D341Med (cell line): ENCODE data around the gene RNF207.

Experiments
- DNase-seq: peaks from one replicate; pipeline ENCODE4 v3.0.0; 2012; ENCODE audit warnings: low spot score

Gene RNF207

DNA sequence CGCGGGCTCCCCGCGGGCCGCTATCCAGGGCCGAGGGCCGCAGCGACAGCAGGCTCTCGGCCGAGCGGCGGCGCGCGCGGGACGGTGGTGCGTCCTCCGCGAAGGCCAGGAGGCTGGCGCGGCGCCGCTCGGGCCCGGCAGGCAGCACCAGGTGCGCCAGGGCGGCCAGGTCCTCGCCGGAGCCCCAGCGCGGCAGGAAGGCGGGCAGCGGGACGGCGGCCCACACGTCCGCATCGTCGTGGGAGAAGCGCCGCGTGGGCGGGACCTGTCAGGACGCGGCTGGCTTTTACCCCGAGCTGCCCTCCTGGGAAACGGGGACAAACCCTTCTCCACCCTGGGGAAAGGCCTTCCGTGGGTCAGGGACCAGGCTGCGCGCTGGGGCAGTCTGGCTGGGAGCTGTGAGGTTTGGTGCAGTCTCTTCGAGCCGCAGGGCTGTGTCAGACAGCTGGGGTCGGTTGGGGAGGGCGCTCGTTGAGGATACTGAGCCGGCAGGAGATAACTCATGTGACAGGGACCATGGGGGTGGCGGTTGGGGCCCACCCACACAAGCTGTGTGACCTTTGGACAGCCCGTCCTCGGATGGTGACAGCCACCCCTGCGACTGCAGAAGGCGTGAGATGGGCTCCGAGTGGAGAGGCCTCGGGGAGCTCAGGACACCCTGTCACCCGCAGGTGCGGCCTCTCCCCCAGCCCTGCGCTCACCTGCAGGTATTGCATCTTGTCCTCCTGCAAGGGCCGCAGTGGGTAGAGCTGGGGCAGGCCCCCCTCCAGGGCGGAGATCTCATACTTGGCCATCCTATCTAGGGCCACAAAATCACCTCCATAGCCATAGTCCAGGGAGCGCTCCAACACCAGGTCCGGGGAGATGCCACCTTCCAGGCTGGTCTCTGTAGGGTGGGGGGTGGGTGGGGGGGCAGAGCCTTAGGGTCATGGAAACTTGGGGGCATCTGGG lies 44.1 kb downstream of the RNF207 start:
- DNase-seq = peak; percentile 62

DNA sequence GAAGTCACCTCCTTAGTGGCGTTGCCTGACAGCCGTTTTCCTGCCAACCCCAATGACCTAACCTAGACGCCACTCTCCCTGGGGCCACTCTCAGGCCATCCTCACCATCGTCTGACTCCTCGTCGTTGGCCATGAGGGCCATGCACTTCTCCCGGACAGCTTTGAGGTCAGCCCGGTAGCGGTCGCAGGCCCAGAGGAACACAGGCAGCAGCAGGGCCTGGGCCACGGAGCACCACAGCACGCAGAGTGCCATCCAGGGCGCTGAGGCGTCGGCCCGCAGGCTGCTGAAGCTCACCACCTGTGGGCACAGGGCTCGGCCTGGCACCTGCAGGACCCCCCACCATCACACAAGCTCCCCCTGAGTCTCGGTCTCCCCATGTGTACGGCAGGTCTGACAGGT lies 45.3 kb downstream of the RNF207 start:
- DNase-seq = no peak

DNA sequence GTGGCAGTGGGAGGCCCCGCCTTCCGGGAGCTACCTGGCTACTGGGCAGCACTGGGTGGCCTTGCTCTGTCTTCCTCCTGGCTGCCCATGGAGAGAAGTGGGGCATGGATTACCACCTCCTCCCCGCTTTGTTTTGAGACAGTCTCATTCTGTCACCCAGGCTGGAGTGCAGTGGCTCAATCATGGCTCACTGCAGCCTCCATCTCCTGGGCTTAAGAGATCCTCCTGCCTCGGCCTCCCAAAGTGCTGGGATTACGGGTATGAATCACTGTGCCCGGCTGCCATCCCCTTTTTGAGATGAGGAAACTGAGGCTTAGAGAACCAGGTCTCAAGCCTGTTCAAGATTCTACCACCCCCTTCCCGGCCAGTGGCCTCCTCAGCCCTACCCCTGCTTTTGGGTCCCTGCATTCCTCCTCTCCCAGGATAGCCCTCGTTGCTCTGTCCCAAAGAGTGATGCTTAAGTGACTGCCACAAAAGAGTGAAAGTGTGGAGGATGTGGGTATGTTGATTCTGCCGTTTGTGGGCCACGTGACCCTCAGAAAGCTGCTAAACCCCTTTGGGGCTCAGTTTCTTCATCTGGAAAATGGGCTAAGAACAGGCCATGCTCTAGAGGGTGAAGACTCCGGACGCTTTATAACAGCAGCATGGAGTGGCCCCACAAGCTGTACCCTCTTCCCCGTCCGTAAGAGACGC lies 45.9 kb downstream of the RNF207 start:
- DNase-seq = no peak

DNA sequence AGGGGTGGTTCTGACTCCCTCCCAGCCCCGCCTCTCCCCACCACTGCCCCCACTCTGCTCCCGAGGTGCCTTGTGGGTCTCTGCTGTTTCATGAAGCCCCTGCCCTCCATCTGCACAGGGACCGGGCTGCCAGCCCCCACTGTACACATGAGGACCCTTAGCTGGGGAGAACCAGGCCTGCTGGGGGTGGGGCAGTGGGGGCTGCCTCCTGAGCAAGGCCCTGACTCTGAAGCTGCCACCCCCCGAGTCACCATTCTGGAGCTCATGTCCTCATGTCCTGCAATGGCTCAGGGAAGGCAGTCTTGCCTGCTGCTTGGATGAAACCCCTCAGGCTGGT lies 46.4 kb downstream of the RNF207 start:
- no peak for DNase-seq

DNA sequence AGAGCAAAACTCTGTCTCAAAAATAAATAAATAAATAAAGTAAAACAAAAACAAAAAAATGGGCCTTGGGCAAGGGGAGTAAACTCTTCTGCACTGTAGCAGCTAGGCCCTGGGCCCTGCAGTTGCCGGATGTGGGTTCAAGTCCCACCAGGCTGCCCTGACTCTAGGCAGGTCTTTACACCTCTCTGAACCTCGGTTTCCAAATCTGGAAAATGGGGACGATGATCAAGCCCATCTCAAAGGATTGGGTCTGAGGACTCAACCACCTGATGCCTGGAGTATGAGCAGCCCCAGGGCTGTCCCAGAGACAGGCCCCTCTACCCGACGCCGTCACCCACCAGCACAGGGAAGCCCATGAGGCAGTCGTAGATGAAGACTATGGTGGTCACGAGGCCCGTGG lies 47.5 kb downstream of the RNF207 start:
- no peak for DNase-seq

DNA sequence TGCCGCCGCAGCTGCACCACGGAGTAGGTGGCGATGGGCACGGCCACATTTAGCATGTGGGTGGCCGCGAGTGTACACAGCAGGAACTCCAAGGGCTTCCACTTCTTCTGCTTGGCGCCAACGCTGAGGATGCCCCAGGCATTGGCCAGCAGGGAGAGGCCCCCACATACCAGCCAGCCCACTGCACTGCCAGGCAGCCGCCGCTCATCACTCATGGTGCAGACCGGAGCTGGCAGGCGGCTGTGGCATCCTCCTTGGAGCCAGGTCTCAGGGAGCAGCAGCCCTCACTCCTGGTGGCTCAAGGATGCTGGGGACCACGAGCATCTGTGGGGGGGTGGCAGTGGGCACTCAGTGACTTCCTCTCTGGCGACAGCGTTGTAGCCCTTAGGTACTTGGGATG lies 48.8 kb downstream of the RNF207 start:
- no peak for DNase-seq

DNA sequence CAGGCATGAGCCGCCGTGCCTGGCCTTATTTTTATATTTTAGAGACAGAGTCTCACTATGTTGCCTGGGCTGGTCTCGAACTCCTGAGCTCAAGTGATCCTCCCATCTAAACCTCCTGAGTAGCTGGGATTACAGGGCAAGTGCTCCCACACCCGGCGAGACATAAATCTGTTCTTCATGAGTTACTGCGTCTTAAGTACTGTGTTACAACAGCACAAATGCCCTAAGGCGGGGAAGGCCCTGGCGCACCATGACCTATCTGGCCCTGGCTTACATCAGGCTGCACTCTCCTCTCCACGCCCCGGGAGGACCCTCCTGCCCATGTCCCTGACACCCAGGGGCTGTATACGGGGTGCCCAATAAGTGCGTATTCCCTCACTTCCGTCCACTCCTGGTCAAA lies 50.7 kb downstream of the RNF207 start:
- DNase-seq = no peak

DNA sequence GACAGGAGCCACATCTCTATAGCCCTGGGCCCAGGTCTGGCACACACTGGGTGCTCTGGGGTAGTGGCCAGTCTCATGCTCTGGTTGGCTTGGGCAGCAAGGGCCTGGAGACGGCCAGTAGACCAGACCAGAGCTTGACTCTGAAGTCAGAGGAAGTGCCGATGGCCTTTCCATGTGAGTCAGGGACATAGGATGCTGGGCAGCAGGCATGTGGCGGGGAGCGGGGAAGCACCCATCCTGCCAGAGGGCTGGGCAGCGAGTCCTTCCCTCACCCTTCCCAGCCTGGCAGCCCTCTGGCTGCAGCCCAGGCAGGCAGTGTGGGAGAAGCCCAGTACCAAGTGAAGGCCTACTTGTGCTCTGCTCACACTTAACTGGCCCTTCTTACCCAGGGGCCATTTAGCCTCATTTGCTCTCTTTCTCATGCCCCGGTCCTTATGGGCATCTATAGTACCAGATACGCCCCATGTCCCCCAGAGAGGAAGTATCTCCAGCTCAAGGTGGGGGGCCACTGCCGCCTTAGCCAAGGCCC lies 51.7 kb downstream of the RNF207 start:
- no peak for DNase-seq

DNA sequence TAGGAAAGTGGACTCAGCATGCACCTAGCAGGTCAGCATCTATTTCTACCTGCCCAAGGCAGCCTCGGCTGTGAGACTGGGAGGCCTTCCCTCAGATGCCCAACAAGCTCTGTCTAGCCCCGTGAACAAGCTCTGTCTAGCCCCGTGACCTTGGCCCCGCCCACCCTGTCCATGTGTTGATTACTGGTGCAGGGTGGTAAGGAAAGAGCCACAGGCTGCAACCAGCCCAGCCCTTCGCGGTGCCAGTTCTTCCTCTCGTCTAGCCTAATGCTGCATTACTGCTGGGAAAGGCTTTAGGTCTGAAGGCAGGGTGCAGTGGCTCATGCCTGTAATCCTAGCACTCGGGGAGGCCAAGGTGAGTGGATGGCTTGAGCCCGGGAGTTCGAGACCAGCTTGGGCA lies 52.8 kb downstream of the RNF207 start:
- no peak for DNase-seq

DNA sequence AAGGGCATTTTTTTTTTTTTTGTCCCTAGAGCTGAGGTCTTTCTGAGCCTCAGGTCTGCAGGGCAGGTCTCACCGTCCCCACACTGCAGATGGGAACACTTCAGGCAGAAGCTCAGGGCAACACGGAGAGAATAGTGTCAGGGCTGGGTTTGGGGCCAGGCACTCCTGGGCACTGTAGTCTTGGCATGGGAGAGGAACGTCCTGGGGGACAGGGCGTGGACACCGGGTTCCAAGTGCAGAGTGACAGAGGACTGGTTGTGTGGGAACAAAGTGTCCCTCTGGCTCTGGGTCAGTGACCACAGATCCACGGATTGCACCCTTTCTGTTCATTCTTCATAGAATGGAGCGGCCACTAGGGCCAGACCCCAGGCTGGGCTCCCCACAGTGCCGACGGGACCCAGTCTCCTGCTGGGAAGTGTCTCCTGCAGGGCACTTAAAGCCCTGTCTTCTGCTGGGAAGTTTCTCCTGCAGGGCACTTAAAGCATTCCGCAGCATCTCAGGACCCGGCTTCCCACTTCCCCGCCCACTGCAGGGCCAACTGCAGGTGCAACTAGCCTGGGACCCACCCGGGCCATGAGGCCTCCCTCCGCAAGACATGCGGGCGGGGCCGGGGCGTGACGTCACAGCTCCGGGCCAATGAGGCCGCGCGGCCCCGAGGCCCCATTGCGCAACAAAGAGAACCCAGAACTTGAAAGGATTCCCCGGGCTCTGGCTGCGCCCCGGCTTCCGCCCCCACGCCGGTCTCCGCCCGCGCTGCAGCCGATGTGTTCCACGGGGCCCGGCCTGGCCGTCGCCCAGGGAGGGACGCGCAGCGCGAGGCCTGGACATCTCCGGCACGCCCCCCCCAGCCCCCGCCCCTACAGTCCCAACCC lies 53.8 kb downstream of the RNF207 start:
- peak; percentile 81 for DNase-seq

DNA sequence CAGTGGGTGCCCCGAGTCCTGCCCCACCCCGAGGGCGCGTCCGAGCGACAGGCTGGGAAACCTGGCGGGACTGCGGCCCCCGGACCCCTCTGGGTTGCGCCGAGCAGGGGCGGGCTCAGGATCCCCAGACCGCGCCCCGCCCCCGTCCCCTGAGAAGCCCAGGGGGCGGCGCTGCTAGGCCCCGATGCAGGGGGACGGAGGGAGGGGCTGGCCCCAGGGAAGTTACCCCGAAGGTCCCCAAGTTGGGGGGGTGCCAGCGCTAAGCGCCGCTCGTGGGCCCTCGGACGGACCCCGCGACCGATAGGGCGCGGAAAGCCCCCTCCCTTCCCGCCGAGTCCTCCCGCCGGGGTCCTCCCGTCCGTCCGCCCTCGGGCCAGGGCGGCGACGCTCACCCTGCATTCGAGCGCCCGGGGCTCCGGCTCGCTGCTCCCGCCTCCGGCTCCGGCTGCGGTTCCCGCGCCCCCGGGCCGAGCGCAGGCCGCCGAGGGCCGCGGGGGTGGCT lies 54.6 kb downstream of the RNF207 start:
- peak; percentile 66 for DNase-seq

DNA sequence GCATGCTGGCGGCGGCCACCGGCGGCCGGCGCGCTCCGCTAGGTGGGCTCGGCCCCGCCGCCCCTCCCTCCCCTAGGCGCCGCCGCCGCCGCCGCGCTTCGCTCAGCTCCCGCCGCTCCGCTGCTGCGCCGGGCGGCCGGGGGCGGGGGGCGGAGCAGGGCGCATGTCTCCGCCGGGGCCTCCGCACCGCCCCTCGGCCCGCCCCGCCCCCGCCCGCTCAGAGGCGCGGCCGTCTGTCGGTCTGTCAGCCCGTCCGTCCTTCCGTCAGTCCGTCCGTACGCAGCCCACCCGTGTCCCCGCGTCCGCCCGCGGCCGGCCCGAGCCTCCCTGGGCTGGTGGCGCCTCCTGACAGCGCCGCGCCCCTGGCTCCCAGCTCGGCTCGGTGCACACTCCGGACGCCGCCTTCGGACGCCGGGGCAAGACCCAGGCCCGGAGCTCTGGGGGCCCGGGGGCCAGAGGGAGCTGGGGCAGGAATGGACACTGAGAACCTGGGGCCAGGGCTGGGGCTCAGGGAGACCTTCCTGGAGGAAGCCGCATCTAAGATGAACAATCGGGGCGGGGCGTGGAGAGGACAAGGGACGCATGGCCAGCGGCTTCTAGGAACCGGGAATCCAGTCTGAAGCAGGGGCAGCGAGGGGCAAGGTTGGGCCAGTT lies 55.2 kb downstream of the RNF207 start, which contains the start of gene GPR153:
Gene GPR153, minus strand, starts transcription at position 138 of the 654 bp plus-strand sequence. CDS start 6,193 bp downstream, outside the sequence.
- DNase-seq = peak; percentile 85

DNA sequence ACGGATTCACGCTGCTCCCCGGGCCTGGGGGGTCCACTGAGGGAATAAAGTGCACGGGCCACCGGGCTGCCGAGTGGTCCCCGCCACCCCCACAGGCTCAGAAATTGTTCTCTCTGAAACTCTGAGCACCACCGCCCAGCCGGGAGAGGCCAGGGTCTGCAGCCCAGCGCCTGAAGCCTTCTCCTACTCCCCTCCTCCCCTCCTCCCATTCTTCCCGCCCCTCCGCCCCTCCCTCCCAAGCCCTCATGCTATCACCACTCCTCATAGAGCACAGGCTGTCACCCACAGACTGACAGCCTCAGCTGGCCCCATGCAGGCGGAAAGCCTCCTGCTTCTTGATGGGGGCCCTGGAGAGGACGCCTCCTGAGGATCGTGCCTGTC lies 55.7 kb downstream of the RNF207 start:
- DNase-seq = peak; percentile 44

DNA sequence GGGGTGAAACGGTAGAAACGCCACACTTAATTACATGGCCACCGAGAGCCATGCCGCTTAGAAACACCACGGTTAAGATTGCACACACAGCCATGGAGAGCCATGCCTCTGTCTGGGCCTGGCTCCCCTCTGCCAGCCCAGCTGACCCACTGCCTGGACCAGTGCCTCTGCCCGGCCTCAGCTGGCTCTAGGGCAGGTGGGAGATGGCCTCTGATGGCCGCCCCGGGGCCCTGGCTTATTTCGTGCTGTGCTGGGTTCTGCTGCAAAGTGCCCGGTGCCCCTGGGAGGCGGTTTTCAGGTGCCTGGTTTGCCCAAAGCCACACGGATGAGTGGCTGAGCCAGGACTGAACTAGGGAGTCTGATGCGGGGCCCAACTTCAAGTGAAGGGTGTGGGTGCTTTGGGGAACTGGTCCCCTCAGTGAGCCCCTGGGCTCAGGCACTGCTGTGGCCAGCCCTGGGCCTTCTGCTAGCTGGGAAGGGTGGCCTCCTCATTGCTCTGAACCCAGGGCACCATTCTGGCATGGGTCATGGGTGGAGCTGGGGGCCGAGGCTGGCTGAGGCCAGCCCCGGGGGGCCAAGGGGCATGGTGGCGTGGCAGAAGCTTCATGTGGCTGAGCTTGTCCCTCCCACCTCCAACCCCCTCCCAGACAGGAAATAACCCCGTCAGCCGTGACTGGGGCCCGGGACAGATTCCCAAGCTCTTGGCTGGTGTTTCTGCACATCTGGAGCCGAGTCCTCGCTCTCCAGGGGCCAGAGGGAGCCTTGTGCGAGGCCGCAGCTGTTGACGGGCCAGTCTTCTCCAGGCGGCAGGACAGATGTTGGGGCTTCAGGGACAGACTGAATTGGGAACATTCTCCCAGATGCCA lies 56.9 kb downstream of the RNF207 start:
- DNase-seq = no peak

DNA sequence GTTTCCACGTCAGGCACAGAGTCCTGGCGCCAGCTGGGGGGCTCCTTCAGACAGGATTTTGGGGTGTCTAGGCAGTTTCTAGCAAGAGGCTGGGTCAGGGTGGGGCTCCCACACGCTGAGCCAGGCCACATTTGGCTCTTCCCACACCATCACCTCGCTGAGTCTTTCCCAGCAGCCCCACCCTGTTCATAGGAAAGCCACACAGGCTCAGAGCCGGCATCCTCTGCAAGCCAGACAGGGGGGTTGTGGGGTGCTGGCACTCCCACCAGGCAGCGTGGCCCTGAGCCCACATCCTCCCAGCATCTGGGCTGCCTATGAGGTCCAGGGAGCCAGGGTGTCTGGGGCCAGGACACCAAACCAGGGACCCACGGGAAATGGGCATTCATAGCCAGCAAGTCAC lies 57.8 kb downstream of the RNF207 start:
- no peak for DNase-seq

DNA sequence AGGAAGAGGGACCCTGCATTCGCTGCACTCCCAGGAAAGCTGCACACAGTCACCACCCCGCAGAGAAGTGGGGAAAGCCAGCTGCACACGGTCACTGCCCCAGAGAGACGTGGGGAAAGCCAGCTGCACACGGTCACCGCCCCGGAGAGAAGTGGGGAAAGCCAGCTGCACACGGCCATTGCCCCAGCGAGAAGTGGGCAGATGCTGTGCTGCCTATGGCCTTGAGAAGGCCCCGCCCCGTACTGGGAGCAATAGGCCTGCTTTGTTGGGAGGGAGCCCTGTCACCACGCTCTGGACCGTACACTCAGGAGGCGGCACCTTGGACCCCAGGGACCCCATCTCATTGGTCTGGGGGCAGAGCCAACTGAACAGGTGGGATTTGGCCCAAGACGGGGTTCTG lies 59.2 kb downstream of the RNF207 start:
- DNase-seq = no peak

DNA sequence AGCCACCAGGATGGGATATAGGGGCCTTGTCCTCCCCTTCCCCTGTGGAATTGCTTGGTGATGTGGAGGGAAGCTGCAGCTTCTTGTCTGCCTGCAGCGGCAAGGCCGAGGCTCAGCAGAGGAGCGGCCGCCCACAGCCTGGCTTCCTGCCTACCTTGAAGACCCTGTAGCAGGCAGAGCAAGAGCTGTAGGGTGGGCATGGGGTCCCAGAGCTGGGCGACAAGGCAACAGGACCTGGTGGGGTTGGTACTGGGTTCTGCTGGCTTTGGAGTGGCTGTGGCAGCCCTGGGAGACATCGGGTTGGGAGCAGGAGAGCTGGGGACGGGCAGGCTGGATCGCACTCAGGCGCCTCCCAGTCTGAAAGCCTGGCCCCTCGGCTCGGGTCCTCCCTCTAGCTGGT lies 60.7 kb downstream of the RNF207 start:
- no peak for DNase-seq

DNA sequence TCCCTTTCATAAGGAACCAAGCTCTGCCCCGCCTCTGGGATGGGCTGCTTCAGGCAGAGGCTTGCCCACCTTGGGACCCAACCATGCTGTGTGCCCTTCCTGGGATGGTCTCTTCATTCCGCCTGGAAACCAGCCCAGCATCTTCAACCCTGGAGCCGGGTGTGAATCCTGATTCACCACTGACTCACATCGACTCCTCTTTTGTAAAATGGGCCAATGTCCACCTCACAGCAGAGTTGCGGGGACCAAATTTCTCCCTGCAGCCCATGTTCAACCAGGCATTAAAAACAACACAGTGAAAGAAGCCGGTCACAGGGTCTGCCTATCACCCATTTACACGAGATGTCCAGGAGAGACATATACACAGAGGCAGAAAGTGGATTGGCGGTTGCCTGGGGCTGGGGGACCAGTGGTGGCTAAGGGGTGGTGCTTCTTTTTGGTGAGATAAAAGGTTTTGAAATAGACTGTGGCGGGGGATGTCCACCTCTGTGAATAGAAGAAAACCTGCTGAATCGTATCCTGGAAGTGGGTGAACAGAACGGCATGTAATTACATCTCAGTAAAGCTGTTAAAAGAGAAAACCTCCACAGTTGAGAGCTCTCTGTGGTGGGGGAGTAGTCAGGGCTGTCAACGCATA lies 61.9 kb downstream of the RNF207 start:
- no peak for DNase-seq

DNA sequence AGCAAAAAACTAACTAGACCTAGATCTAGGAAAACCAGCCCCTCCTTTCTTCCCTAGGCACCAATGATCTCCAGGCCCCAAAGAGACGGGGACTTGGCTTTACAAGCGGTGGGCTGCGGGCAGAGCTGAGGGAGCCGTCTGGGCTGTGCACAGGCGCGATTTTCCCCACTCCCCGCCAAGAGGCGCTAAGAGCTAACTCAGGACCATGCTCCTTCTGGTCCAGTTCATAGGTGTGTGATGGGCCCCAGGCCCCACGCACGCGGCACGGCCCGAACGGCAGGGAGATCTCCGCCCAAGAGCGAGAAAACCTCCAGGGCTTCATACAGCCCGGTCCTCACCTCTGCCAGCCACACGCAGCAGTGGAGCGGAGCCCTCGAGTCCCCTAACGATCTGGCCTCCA lies 62.5 kb downstream of the RNF207 start:
- no peak for DNase-seq

DNA sequence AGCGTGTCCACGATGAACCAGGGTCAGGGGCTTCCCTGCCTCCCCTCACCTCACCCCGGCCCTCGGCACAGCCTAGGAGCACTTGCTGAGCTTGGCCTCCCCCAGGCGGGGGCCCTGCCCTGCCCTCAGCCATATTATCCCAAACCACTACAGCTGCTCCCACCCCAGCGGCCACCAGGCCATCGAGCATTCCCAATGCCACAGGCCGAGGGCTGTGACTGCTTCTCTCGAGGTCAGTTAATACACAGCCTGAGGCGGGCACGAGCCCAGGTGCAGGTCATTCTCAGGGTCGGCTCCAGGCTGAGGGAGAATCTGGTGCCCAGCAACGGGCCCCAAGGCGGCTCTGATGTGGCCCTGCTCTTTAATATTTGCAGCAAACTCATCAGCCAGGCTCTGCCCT lies 63.4 kb downstream of the RNF207 start:
- no peak for DNase-seq
